Kidney capillary endothelial cell (primary cell): ENCODE data around the gene WDR62.
A peak's percentile ranks its signal among the peaks of the same experiment; 100 is the strongest.

Experiments used
- DNase-seq: peaks from one replicate; pipeline ENCODE4 v3.0.0-alpha.2; 2018; ENCODE audit warnings: low spot score

WDR62 gene

GRCh38 chr19:36054733-36055686 is at the start of gene WDR62:
WDR62 (plus strand) TSS chr19:36054897; CDS start chr19:36054972, 75 bp downstream.
- DNase-seq = peak; percentile 21

- DNase-seq = no peak
These were observed 47.7 kb upstream of the WDR62 start for GRCh38 chr19:36006955-36007354.

- DNase-seq = no peak
These were observed 46.2 kb upstream of the WDR62 start, which contains the start of gene SYNE4 for GRCh38 chr19:36008336-36008978. SYNE4 (minus strand) TSS chr19:36008813; CDS start chr19:36008681, 132 bp downstream.

- DNase-seq = peak; percentile 46
These were observed 45.5 kb upstream of the WDR62 start for GRCh38 chr19:36009220-36009619.

DNA sequence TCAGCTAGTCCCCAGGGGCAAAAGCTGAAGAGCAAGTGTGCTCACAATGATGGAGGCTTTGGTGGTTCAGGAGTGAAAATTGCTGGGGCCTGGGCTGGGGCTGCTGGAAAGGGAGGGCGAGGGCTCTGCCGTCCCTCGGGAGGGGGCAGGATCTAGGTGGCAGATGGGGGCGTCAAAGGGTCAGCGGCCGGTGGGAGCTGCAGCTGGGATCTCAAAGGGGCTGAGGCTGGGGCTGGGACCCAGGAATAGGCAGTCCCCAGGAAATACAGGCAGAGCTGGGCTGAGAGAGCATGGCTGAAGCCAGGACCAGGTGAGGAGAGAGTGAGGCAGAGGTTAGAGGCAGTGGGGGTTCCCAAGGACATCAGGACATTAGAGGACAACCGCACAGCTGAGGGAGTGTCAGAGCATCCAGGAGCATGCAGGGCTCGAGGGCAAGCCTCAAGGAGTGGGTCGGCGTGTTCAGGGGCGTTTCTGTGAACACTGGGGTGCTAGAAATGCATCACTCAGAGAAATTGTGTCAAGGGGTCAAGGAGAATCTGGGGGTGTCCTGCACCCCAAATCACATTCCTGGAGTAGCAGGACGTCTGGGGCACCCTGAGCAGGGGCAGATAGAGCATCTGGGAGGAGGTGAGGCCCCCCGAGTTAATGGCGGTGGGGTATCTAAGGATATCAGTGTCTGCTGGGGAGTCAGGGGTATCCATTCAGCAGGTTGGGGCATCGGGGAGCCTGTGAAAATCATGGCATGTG is 44.9 kb upstream of the WDR62 start:
- DNase-seq = no peak

DNA sequence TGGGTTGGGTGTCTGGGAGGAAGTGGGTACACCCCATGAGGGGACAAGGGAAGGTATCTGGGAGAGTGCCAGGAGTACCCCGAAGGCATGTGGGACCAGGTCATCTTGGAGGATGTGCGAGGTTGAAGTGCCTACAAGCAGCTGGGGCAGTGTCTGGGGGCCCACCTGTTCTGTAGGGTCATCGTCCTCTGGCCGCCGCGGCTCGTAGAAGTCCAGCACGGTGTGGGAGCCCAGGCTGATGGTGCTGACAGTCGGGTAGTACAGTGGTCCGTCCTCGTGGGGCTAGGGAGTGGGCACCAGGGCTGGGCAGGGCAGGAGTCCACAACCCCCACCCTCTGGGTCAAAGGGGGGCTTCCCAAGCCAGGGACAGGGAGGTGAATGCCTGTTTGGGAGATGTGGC is 44.3 kb upstream of the WDR62 start:
- no peak for DNase-seq

DNA sequence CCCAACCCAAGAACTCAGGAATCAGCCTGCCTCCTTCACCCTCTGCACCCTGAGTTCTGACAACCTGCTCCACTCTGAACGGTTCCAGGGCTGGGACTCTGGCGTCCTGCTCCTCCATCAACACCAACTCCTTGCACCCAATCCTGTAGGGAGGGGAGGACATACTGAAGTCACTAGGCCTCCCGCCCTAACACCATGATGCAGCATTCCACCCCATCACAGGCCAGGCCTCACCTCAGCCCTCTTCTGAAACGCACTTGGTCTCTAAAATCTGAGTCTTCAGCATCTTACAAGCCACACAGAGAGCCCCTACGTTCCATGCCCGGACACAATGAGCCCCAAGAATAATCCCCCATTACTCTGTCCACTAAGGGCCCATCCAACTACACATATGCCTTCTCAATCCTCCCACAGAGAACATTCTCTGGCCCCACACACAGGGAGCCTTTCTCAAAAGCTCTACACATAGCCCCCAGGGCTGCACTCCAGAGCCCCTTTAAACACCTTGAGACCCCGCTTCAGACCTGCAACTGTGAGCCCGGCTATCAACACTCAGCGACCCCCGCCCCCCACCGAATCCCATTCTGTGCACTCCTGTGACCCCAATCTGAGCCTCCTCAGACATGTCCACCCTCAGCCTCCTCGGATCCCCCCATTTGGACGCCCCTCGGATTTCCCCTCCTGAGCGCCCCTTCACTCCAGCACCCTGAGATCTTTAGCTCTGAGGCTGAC is 41.3 kb upstream of the WDR62 start:
- no peak for DNase-seq

DNA sequence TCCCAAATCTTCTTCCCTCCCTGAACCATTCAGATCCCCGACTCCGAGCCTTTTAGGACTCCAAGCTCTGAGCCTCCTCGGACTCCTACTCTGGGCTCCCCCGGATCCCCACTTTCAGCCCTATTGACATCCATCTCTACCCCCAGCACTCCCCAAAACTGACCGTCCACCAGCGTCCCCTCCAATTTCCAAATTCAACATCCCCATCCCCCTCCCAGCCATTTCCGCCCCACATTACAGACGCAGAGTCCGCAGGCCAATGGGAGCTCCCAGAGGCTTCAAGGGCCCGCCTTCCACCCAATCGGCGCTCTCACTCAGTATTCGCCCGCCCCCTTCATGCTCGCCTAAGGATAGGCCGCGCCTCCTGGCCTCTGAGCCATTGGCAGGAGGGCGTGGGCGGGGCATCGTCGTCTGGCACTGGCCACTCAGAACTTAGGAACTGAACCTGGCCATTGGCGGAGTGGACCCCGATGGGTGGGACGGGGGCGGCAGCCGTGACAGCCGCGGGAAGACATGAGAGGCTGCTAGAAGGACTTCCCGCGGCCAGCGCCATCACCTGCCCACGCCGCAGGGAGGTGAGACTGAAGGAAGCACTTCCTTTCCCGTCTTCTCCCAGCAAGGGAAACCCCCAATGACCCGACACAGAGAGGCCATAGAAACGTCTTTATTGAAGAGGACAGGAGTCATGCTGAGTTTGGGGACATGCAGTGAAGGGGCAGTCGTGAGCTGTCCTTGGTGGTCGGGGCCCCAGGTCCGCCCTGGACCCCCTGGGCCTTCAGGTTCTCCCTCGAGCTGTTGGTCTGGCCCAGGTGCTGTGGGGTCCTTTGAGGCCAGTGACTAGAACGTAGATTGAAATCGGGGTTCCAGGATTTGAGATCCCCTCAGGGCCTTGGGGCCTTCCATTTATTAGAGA is 40.4 kb upstream of the WDR62 start, which contains the start of gene ALKBH6:
ALKBH6 (minus strand) TSS at position 202 of the 913 bp plus-strand sequence. CDS start 816 bp downstream, outside the sequence.
- peak; percentile 98 for DNase-seq

DNA sequence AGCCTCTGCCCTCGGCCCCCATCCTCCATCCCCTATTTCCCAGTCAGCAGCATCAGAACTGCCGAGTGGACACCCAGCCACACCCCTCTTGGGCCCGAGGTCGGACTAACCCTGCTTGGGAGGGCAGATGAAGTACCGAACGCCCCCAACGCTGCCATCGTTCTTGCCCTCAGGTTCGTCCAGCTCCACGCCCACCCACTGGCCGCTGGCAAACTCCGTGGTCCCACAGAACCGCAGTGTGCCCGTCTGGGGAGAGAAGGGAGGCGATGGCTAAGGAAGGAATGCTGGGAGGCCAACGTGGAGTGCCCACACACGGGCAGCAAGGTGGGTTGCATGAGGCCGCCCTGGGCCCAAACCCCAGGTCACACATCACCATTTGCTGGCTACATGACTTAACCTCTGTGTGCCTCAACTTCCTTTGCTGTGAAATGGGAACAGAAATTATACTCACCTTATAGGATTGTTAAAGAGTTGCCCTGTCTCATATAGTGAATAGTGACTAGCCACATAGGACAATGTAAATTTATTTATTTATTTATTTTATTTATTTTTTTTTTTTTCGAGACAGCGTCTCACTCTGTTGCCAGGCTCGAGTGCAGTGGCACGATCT is 35.5 kb upstream of the WDR62 start:
- DNase-seq = no peak

DNA sequence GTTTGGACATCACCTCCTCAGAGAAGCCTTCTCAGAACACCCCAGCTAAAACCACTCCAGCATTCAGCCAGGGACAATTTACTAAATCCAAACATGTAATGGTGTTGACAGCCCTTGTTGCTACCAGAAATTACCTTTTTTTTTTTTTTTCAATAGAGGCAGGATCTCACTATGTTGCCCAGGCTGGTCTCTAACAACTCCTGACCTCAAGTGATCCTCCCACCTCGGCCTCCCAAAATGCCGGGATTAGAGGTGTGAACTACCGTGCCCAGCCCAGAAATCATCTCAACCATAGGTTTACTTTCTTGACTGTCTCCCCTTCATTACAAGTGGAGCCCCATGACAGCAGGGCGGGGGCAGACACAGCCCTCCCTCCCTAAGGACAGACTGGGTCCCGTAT is 31.3 kb upstream of the WDR62 start:
- no peak for DNase-seq

- DNase-seq = no peak
These were observed 29.2 kb upstream of the WDR62 start for GRCh38 chr19:36025541-36025940.

GRCh38 chr19:36026091-36026876 is 28.4 kb upstream of the WDR62 start:
- no peak for DNase-seq

GRCh38 chr19:36027696-36028095 is 27.0 kb upstream of the WDR62 start:
- DNase-seq = no peak

DNA sequence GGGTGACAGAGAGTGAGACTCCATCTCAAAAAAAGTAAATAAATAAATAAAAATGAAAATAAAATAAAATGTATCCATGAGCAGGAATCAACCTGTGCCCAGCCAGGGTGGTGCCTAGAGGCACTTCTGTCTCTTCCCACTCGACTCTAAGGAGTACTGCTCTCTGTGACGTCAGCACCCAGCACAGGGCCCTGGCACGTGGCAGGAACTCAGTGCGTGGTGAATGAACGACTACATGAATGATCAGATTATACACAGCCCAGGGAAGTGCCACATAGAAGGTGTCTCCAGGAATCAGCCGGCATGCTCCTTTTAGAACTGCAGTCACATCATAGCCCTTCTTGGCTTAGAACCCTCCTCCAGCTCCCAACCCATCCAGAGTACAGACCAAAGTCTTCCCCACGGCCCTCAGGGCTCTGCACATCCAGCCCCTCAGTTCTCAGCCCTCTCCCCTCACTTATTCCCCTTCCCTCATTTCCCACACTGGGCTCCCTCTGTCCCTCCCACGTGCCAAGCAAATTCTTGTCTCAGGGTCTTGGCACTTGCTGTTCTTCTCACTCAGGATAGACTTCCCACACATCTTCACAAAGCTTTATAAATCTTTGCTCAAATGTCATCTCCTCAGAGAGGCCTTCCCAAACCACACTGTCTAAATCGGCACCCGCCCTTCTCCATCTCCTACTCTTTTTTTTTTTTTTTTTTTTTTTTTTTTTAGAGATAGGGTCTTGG is 26.2 kb upstream of the WDR62 start:
- no peak for DNase-seq

DNA sequence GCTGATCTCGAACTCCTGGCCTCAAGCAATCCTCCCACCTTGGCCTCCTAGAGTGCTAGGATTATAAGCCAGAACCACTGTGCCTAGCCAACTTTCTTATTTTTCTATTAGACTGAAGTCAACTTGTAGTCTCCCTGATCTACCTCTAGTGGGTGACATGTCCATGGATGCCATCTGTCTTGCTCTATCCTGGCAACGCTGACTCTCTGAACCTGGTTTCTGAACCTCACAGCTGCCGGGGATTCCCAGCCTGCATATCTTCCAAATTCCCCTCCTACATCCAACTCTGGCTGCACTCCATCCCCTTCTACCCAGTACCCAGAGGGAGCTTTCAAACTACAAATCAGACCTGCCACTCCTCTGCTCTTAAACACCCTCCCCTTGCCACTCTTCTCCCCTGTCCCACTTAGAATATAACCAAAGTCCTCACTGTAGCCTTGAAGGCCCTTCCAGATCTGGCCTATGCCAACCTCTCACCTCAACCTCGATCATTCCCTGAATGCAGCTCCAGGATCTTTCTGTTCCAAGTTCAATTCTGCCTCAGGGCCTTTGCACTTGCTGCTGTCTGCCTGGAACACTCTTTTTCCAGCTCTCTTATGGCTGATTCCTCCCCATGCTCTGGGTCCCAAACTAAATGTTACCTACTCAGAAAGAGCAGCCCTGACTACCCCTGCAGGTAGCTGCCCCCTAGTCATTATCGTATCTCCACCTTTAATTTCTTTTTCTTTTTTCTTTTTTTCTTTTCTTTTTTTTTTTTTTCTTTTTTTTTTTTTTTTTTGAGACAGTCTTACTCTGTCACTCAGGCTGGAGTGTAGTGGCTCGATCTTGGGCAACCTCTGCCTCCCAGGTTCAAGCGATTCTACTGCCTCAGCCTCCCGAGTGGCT is 24.2 kb upstream of the WDR62 start:
- DNase-seq = no peak

GRCh38 chr19:36031308-36031707 is 23.4 kb upstream of the WDR62 start:
- no peak for DNase-seq
